Duodenal mucosa (tissue), 2 donors: ENCODE data around the gene TUBB6.

Source experiments
- H3K27ac ChIP-seq: one replicate; pipeline ENCODE4 v1.7.0; 2013; ENCODE audit warnings: low read depth, low read length
- H3K27me3 ChIP-seq, 2 donors: one replicate each; pipeline ENCODE4 v1.7.0; 2013; ENCODE audit warnings: low read length in 2 of 2, control low read depth in 1 of 2; ENCODE audit not compliant: insufficient read depth in 2 of 2, control insufficient read depth in 1 of 2
- H3K36me3 ChIP-seq, 2 donors: one replicate each; pipeline ENCODE4 v1.7.0; 2013; ENCODE audit warnings: low read length in 2 of 2, control low read depth in 1 of 2; ENCODE audit not compliant: insufficient read depth in 2 of 2, control insufficient read depth in 1 of 2
- H3K4me1 ChIP-seq, 2 donors: one replicate each; pipeline ENCODE4 v1.7.0; 2013; ENCODE audit warnings: low read length in 2 of 2, control low read depth in 1 of 2; ENCODE audit not compliant: insufficient read depth in 2 of 2, control insufficient read depth in 1 of 2
- H3K4me3 ChIP-seq, 2 donors: one replicate each; pipeline ENCODE4 v1.7.0; 2013; ENCODE audit warnings: low read length in 2 of 2, low read depth in 1 of 2
- H3K9ac ChIP-seq, 2 donors: one replicate each; pipeline ENCODE4 v1.7.0; 2013; ENCODE audit warnings: low read length in 2 of 2, low read depth in 1 of 2
- H3K9me3 ChIP-seq, 2 donors: one replicate each; pipeline ENCODE4 v1.7.0; 2013; ENCODE audit warnings: low read length in 2 of 2, control low read depth in 1 of 2; ENCODE audit not compliant: control insufficient read depth in 1 of 2

Gene TUBB6

GRCh38 chr18:12374401-12374800 is 66.4 kb downstream of the TUBB6 start:
- H3K9ac ChIP-seq = no peak overlapping the region
- peaks cover 0 to under 1% of the 10 kb centered on the region in 2 donors for H3K36me3 ChIP-seq
- H3K4me1 ChIP-seq = peaks cover 42 to 56% of the 10 kb centered on the region in 2 donors
- H3K27me3 ChIP-seq = no peaks in the 10 kb centered on the region
- H3K4me3 ChIP-seq = peak overlapping the region in 1 of 2 donors; percentile 53
- H3K27ac ChIP-seq = no peak overlapping the region
- peaks cover 0 to 2% of the 10 kb centered on the region in 2 donors for H3K9me3 ChIP-seq
